ENCODE measurements around the gene HNF1B. TPM values are rescaled to one million over a fixed set of nuclear protein-coding genes. Genes with fewer than 3 reads are reported as not detected.

Gene HNF1B
- total RNA-seq, 6 donors from 2014 or later: 14.4 to 31.4 (median 16.0) TPM

GRCh38 chr17:37671028-37671823 lies 73.6 kb downstream of the HNF1B start:
- no peaks in the 10 kb centered on the region for H3K4me1 ChIP-seq
- ATAC-seq (ENCODE audit: low FRiP score in 2 of 2) (no peak), DNase-seq (no peak)
- no peaks in the 10 kb centered on the region for H3K27me3 ChIP-seq
- no peak overlapping the region for H3K4me3 ChIP-seq
- 83 to 87% methylated on average over 7 to 9 of the region's 9 CpGs for WGBS, 2 donors
- H3K36me3 ChIP-seq: no peaks in the 10 kb centered on the region
- no peak for TF ChIP-seq POLR2A (IDR thresholded peaks at IDR 0.05)
- no peak for TF ChIP-seq POLR2AphosphoS5 (IDR thresholded peaks at IDR 0.05)
- no peak for TF ChIP-seq EP300 (IDR thresholded peaks at IDR 0.05)
- no peak for TF ChIP-seq CTCF (IDR thresholded peaks at IDR 0.05)
- no peak overlapping the region for H3K27ac ChIP-seq
- no peaks in the 10 kb centered on the region for H3K9me3 ChIP-seq

GRCh38 chr17:37667039-37667438 lies 77.8 kb downstream of the HNF1B start:
- no peaks in the 10 kb centered on the region for H3K27me3 ChIP-seq
- 75 to 100% methylated on average over 1 of the region's 1 CpG for WGBS, 2 donors
- no peak for ATAC-seq (ENCODE audit: low FRiP score in 2 of 2)

GRCh38 chr17:37664214-37664613 lies 80.6 kb downstream of the HNF1B start:
- no peaks in the 10 kb centered on the region for H3K27me3 ChIP-seq
- H3K4me3 ChIP-seq: no peak overlapping the region
- H3K36me3 ChIP-seq: no peaks in the 10 kb centered on the region
- ATAC-seq (ENCODE audit: low FRiP score in 2 of 2) (no peak), DNase-seq (no peak)
- H3K9me3 ChIP-seq: no peaks in the 10 kb centered on the region
- TF ChIP-seq CTCF (IDR thresholded peaks at IDR 0.05) (no peak), POLR2A (IDR thresholded peaks at IDR 0.05) (no peak), POLR2AphosphoS5 (IDR thresholded peaks at IDR 0.05) (no peak), EP300 (IDR thresholded peaks at IDR 0.05) (no peak)
- 89 to 90% methylated on average over 3 of the region's 3 CpGs for WGBS, 2 donors
- H3K27ac ChIP-seq: no peak overlapping the region
- no peaks in the 10 kb centered on the region for H3K4me1 ChIP-seq

More at GRCh38 chr17:37667039-37667438, 77.8 kb downstream of the HNF1B start:
- Histone ChIP-seq H3K9me3 (no peaks in the 10 kb centered on the region), H3K36me3 (no peaks in the 10 kb centered on the region), H3K4me3 (no peak overlapping the region), H3K27ac (no peak overlapping the region), H3K4me1 (no peaks in the 10 kb centered on the region)
- no peak for TF ChIP-seq POLR2A (IDR thresholded peaks at IDR 0.05)
- TF ChIP-seq EP300 (IDR thresholded peaks at IDR 0.05): no peak
- no peak for TF ChIP-seq CTCF (IDR thresholded peaks at IDR 0.05)
- no peak for TF ChIP-seq POLR2AphosphoS5 (IDR thresholded peaks at IDR 0.05)
- DNase-seq: no peak

GRCh38 chr17:37662353-37662752 lies 82.5 kb downstream of the HNF1B start:
- 48 to 60% methylated on average over 4 of the region's 4 CpGs for WGBS, 2 donors
- ATAC-seq (ENCODE audit: low FRiP score in 2 of 2): no peak

More at GRCh38 chr17:37662353-37662752, 82.5 kb downstream of the HNF1B start:
- Histone ChIP-seq H3K36me3 (no peaks in the 10 kb centered on the region), H3K27me3 (no peaks in the 10 kb centered on the region), H3K4me1 (no peaks in the 10 kb centered on the region), H3K9me3 (no peaks in the 10 kb centered on the region), H3K27ac (no peak overlapping the region), H3K4me3 (no peak overlapping the region)
- no peak for DNase-seq
- TF ChIP-seq POLR2A (IDR thresholded peaks at IDR 0.05): no peak
- no peak for TF ChIP-seq CTCF (IDR thresholded peaks at IDR 0.05)
- TF ChIP-seq POLR2AphosphoS5 (IDR thresholded peaks at IDR 0.05): no peak
- TF ChIP-seq EP300 (IDR thresholded peaks at IDR 0.05): no peak
